DND-41 (cell line): ENCODE results near the gene RHD.

ENCODE experiments used
- EZH2 ChIP-seq: IDR thresholded peaks from 3 replicates; pipeline ENCODE4 v1.6.1; 2012; ENCODE audit warnings: borderline replicate concordance, low read depth, mild to moderate bottlenecking, moderate library complexity, low read length, inconsistent platforms; ENCODE audit not compliant: severe bottlenecking
- TF ChIP-seq, protein P1 (sequence below): IDR thresholded peaks from 2 replicates; pipeline ENCODE4 v1.5.1; 2012; ENCODE audit warnings: borderline replicate concordance, low read length, moderate library complexity, mild to moderate bottlenecking; ENCODE audit not compliant: poor library complexity, severe bottlenecking; ENCODE audit errors: extremely low read depth

DNA sequence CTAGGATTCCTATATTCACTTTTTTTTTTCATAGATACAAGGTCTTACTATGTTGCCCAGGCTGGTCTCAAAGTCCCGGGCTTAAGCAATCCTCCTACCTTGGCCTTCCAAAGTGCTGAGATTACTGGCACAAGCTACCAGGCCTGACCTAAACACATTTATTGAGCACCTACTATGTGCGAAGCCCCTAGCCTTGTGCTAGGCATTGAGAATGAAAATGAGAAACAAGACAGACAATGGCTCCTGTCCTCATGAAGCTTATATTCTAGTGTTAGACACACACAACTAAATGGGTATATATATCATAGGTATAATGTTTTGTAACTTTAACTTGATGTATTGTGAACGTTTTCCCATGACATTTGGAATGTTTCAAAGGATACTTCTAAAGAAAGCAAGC, 77.3 kb downstream of the RHD start:
- TF ChIP-seq, protein P1, sequence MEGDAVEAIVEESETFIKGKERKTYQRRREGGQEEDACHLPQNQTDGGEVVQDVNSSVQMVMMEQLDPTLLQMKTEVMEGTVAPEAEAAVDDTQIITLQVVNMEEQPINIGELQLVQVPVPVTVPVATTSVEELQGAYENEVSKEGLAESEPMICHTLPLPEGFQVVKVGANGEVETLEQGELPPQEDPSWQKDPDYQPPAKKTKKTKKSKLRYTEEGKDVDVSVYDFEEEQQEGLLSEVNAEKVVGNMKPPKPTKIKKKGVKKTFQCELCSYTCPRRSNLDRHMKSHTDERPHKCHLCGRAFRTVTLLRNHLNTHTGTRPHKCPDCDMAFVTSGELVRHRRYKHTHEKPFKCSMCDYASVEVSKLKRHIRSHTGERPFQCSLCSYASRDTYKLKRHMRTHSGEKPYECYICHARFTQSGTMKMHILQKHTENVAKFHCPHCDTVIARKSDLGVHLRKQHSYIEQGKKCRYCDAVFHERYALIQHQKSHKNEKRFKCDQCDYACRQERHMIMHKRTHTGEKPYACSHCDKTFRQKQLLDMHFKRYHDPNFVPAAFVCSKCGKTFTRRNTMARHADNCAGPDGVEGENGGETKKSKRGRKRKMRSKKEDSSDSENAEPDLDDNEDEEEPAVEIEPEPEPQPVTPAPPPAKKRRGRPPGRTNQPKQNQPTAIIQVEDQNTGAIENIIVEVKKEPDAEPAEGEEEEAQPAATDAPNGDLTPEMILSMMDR: no peak
- TF ChIP-seq EZH2: no peak
